GM18868 (cell line): ENCODE data around the gene NUDT17.

ENCODE experiments used
- ATAC-seq: cut with Tn5 transposase; IDR thresholded peaks from one replicate; pipeline ENCODE4 v1.9.1; 2021; ENCODE audit warnings: mild to moderate bottlenecking, moderate library complexity; ENCODE audit not compliant: unreplicated experiment

The NUDT17 gene

GRCh38 chr1:145846201-145846612 is 777 bp downstream of the NUDT17 start:
- no peak for ATAC-seq

GRCh38 chr1:145847827-145848226 is 2.4 kb downstream of the NUDT17 start:
- ATAC-seq = no peak

DNA sequence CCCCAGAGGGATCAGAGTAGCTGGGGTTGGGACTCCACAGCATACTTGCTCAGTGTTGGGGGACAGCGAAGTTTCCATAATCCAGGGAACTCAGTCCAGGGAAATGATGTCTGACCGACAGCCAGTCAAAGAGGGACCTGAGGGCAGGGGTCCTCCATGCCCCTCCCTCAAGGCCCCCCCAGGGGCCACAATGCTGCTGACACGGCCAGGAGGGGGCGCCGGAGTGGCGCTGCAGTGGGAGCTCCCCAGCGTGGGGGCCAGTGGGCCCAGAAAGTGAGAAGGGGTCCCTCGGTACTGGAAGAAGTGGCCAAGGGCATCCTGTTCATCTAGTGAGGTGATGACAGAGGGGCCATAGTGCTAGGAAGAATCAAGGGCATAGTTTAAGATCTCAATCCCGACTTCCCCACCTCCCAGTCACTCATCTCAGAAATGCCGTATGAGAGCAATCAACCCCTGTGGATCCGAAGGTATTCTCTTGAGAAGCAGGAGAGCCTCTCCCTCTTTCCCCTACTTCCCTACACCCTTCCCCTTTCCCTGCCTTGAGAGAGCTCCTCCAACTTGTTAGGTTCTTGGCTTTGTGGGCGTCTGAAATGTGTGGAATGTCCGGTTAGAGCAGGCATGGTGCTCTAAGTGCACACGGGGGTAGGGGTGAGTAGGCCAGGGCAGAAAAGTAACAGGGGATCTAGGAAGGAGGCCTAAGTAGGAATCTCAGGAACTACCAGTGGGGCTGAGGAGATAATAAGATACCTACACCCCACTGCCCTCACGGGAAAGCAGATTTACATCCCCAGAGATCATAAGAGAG is 4.1 kb downstream of the NUDT17 start:
- ATAC-seq = no peak

- ATAC-seq = no peak
These were observed 10.1 kb downstream of the NUDT17 start for GRCh38 chr1:145855426-145855948.

- ATAC-seq = no peak
These were observed 11.7 kb downstream of the NUDT17 start for GRCh38 chr1:145857170-145857569.

DNA sequence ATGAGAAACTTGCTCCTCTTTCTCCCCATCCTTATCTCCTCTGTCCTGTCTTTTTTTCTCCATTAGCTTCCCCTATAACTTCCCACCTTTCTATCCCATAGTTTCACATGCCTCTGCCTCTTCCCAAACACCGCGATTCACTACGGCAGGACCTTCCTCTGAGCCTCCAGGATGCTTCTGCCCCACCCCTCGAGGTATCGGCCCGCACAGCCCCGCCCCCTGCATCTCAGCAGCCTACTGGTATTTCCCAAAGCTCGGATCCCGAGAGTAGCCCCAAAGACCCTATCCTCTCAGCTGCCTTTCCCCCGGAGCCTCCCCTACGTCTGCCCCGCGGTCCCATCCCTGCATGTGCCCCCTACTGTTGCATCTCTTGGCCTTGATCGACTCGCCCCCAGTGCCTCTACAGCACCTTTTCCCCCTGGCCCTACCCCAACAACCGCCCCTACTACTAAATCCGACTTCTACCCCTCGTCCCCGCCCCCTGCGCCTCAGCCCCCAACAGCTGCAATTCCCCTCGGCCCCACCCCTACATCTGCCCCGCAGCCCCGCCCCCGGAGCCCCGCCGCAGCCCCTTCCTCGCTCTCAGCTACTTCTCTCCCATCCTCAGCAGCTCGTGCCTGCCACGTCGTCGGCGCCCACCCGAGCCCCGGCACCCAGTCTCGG is 12.9 kb downstream of the NUDT17 start:
- peak; percentile 7 for ATAC-seq

DNA sequence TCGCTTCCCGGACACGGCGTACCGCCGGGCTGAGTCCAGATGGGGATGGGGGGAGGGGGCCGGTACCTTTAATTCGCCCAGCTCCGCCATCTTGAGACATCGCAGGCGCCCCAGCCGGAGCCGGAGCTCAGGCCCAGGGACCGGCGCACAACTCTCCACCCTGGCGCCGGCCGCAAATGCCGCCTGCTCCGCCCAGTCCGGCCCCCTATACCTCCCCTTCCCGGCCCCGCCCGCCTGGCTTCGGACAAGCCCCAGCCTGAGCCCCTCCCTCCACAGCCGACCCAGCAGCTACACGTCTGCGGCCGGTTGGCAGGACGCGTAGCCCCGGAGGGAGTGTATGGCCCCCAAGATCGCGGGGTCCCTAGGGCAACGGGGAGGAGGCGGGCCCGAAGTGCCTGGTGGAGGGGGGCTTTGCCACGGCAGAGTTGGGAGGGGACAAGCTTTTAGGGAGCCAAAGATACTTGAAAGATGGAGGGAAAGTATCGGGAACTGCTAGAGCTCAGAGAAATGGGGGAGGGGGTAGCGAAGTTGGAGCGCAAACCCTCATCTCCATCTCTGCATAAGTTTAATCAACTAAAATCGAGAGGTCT is 13.6 kb downstream of the NUDT17 start, which contains the start of gene PIAS3:
Gene PIAS3, minus strand, starts transcription at position 181 of the 590 bp plus-strand sequence. Its CDS starts 91 bp downstream, at position 90.
- ATAC-seq = peak; percentile 89

GRCh38 chr1:145859491-145860023 is 14.1 kb downstream of the NUDT17 start:
- peak; percentile 75 for ATAC-seq

- ATAC-seq = no peak
These were observed 18.0 kb downstream of the NUDT17 start for GRCh38 chr1:145863282-145864018.

DNA sequence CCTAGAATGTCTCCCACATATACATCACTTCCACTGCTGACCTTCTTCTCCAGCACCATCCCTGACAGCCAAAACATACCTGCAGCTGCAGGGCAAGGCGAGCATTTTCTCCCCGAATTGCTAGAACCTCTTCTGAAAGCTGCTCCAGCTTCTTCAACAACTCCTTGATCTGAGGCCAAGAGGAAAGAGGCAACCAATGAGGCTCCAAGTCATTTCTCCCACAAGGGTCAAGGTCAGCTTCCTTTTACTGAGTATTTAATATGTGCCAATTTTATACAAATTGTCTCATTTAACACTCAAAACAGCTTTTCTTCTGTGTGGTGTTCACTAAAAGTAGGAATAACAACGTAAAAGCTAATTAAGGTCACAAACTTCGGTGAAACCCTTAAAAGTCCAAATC is 22.8 kb downstream of the NUDT17 start:
- no peak for ATAC-seq

GRCh38 chr1:145871994-145872924 is 26.8 kb downstream of the NUDT17 start:
- ATAC-seq = no peak

DNA sequence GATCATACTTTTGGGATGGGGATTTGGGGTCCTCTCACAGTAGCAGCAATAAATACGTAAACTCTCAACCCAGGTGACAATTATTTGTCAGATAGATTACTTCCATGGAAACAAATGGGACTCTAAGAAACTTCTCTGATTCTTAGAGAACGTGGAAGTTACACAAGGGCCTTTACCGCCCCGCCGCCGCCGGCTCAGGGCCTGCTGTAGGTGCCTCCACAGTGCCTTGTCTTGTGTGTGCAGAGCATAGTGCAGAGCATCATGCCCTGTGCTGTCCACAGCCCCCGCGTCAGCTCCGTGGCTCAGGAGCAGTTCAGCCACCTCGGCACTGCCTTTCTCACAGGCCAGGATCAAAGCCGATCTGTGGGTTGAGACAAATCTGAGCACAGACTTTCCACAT is 29.2 kb downstream of the NUDT17 start:
- ATAC-seq = no peak

DNA sequence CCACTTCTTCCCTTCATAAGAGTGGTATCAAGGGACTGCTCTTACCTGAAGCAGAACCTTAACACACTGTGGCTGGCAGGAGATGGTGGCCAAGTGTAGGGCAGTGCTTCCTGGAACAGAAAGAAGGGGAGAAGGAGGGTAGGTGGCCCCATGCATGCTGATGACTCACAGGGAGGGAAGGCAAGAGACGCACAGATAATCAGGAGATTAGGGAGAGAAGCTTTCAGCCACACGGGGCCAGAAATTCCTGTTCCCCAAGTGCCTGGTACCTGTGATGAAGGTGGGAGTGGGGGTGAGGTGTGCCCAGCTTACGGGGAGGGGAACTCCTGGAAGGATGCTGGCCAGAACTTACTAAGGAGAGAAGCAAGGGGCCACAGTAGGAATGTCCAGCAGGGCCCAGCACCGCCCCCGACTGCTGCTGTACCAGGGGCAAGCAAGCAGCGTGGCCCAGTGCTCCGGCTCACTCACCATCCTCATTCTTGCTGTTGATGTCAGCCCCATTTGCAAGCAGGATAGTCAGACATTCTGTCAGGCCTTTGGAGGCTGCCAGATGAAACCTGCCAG is 32.6 kb downstream of the NUDT17 start:
- ATAC-seq = no peak

- no peak for ATAC-seq
These were observed 33.3 kb downstream of the NUDT17 start for GRCh38 chr1:145878724-145879123.

GRCh38 chr1:145879775-145880174 is 34.3 kb downstream of the NUDT17 start:
- no peak for ATAC-seq

- no peak for ATAC-seq
These were observed 39.2 kb downstream of the NUDT17 start for GRCh38 chr1:145884675-145885074.

DNA sequence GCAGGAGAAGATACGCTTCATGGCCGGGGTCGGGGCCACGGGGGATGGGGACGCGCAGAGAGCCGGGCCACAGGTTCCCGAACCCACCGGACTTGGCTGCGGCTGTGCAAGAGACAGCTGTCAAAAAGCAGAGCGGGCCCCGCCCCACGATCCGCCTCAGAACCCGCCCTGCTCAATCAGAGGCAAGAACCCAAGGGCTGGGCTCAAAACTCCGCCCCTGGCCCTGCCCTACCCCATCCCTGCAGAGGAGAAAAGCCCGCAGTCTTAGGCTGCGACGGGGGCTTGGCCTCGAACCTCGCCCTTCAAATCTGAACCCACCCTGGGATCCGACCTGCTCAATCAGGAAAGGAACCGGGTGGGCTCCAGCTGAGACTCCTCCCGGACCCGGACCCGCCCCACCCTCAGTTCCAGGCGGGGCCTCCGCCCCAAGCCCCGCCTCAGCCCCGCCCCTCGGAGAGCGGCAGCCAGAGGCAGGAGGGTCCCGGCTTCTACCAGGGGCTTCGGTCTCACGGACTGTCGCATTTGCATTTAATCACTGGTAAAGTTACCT is 40.4 kb downstream of the NUDT17 start, which contains the start of gene ANKRD35:
Gene ANKRD35, minus strand, starts transcription at position 129 of the 550 bp plus-strand sequence. Its CDS starts 108 bp downstream, at position 21.
- peak; percentile 100 for ATAC-seq

DNA sequence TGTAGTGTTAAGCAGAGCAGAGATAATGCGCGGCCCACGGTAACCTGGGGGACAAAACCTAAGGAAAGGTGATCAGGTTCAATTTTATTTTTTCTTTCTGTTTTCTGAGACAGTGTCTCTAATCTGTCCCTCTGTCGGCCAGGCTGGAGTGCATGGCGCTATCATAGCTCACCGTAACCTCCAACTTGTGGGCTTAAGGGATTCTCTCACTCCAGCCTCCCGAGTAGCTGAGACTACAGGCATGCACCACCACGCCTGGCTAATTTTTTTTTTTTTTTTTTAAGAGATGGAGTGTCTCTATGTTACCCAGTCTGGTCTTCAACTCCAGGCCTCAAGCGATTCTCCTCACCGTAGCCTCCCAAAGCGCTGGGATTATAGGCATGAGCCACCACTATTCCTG is 41.0 kb downstream of the NUDT17 start:
- ATAC-seq = no peak

DNA sequence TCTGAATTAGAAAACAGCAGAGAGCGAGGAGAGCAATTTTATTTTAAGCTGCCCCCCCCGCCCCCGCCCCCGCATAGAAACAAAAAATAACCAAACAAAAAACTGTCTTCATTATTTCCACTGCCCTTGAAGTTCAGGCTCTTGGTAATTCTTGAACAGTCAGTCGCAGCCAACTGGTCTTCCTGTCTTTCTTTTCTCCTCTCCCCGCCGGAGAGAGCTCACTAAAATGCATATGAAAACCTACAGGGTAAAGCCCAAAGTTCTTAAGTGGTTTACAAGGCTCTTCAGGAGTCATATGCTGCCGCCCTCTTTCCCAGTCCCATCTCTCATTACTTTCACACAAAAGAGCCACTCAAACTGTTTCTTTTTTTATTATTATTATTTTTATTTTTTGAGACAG is 41.4 kb downstream of the NUDT17 start:
- no peak for ATAC-seq
